Nephron (organoid): ENCODE results near the gene ELF3.

Source experiments
- H3K27ac Mint-ChIP-seq, 3 experiments: 2 replicates each; pipeline ENCODE4 v1.8.0; 2020; ENCODE audit warnings: mixed read lengths in 3 of 3, mild to moderate bottlenecking in 2 of 3, moderate library complexity in 1 of 3
- H3K27me3 Mint-ChIP-seq: 2 replicates; pipeline ENCODE4 v1.8.0; 2021; ENCODE audit warnings: low read depth, mild to moderate bottlenecking, moderate library complexity, mixed read lengths
- H3K36me3 Mint-ChIP-seq: 2 replicates; pipeline ENCODE4 v1.8.0; 2020; ENCODE audit warnings: low read depth, mixed read lengths
- H3K4me1 Mint-ChIP-seq: 2 replicates; pipeline ENCODE4 v1.8.0; 2020; ENCODE audit warnings: mixed read lengths
- H3K4me3 Mint-ChIP-seq, 3 experiments: 2 replicates each; pipeline ENCODE4 v1.8.0; 2020; ENCODE audit warnings: mild to moderate bottlenecking in 3 of 3, mixed read lengths in 3 of 3, moderate library complexity in 2 of 3
- H3K9me3 Mint-ChIP-seq: 2 replicates; pipeline ENCODE4 v1.8.0; 2020; ENCODE audit warnings: mixed read lengths
- TF ChIP-seq, protein P1 (sequence below), 3 experiments: fragments of 200-600 bp; sonication (generic); IDR thresholded peaks; one replicate each; pipeline ENCODE4 v1.5.0; 2021; ENCODE audit warnings: antibody characterized with exemption in 3 of 3; ENCODE audit not compliant: unreplicated experiment in 3 of 3

The ELF3 gene

DNA sequence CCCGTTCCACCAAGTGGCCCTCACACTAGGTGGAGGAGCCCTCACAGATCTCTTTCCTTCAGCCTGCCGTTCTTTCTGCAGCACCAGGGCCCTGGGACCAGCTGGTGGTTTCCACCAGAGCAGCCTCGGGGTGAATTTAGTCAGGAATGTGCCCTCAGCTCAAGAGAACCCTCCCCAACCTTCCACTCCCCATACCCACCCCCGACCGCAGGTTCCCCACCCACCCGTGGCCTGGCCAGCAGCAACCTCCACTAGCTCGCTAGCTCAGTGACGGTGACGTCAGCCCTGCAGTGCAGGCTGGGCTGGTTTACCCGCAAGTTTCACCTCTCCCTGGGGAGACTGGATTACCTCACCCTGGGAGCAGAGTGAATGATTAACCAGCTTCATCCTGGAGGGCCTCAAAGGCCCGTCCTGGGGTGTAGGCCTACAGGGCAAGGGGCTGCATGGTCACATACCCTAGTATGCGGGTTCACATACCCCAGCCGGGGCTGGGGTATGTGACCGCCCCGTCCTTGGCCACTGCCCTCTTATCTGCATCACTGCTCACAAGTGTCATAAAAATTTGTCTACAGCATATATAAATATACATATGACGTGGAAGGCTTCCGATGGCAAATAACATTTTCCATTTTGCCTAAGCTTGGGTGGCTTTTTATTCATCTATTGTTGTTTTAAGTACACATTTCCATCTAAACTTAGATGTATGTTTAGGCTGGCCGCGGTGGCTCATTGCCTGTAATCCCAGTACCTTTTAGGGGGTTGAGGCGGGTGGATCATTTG, 24.5 kb downstream of the ELF3 start:
- no peaks in the 10 kb centered on the region for H3K4me1 Mint-ChIP-seq
- no peaks in the 10 kb centered on the region for H3K9me3 Mint-ChIP-seq
- peaks cover 3% of the 10 kb centered on the region for H3K27me3 Mint-ChIP-seq
- TF ChIP-seq, protein P1, sequence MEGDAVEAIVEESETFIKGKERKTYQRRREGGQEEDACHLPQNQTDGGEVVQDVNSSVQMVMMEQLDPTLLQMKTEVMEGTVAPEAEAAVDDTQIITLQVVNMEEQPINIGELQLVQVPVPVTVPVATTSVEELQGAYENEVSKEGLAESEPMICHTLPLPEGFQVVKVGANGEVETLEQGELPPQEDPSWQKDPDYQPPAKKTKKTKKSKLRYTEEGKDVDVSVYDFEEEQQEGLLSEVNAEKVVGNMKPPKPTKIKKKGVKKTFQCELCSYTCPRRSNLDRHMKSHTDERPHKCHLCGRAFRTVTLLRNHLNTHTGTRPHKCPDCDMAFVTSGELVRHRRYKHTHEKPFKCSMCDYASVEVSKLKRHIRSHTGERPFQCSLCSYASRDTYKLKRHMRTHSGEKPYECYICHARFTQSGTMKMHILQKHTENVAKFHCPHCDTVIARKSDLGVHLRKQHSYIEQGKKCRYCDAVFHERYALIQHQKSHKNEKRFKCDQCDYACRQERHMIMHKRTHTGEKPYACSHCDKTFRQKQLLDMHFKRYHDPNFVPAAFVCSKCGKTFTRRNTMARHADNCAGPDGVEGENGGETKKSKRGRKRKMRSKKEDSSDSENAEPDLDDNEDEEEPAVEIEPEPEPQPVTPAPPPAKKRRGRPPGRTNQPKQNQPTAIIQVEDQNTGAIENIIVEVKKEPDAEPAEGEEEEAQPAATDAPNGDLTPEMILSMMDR (IDR thresholded peaks at IDR 0.05; ENCODE audit: unreplicated experiment in 3 of 3), result no peak
- H3K36me3 Mint-ChIP-seq, result no peaks in the 10 kb centered on the region
- peak overlapping the region in 1 of 3 experiments; percentile 22 for H3K4me3 Mint-ChIP-seq
- peak overlapping the region; percentile 85 to 98 (median 94) for H3K27ac Mint-ChIP-seq

GRCh38 chr1:202036595-202037387, 26.4 kb downstream of the ELF3 start:
- no peaks in the 10 kb centered on the region for H3K9me3 Mint-ChIP-seq
- H3K27ac Mint-ChIP-seq, result peak overlapping the region in 1 of 3 experiments; percentile 13
- no peaks in the 10 kb centered on the region for H3K4me1 Mint-ChIP-seq
- H3K4me3 Mint-ChIP-seq, result no peak overlapping the region
- peaks cover 3% of the 10 kb centered on the region for H3K27me3 Mint-ChIP-seq
- no peaks in the 10 kb centered on the region for H3K36me3 Mint-ChIP-seq
- TF ChIP-seq, protein P1 (IDR thresholded peaks at IDR 0.05; ENCODE audit: unreplicated experiment in 3 of 3), result no peak

DNA sequence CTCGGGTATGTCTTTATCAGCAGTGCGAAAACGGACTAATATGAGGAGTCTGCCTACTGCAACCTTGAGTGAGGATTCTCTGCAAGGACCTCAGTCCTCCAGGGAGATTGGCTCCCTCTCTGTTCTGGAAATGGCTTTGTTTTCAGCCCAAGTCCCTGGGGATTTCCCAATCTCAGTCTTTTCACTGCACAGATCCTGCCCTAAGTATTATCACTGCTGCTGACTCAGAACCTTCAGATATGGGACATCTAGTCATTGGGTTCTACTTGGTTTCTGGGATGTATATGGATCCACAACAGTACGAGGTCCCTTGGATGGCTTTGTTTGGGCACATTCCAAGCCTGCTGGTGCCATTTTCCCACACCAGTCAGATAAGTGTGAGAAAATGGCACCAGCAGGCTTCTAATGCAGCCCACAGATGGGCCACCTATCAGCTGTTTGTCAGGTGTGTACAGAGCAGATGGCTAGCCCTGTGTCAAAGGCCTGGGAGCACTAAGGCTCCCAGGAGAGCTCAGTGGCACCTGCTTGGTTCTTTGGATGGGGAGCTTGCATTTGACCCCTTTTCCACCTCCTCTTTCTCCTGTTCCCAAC, 27.4 kb downstream of the ELF3 start:
- Mint-ChIP-seq H3K27ac (peak overlapping the region in 1 of 3 experiments; percentile 13), H3K27me3 (peaks cover 2% of the 10 kb centered on the region), H3K36me3 (no peaks in the 10 kb centered on the region), H3K4me1 (no peaks in the 10 kb centered on the region), H3K9me3 (no peaks in the 10 kb centered on the region), H3K4me3 (no peak overlapping the region)
- TF ChIP-seq, protein P1 (IDR thresholded peaks at IDR 0.05; ENCODE audit: unreplicated experiment in 3 of 3), result no peak

DNA sequence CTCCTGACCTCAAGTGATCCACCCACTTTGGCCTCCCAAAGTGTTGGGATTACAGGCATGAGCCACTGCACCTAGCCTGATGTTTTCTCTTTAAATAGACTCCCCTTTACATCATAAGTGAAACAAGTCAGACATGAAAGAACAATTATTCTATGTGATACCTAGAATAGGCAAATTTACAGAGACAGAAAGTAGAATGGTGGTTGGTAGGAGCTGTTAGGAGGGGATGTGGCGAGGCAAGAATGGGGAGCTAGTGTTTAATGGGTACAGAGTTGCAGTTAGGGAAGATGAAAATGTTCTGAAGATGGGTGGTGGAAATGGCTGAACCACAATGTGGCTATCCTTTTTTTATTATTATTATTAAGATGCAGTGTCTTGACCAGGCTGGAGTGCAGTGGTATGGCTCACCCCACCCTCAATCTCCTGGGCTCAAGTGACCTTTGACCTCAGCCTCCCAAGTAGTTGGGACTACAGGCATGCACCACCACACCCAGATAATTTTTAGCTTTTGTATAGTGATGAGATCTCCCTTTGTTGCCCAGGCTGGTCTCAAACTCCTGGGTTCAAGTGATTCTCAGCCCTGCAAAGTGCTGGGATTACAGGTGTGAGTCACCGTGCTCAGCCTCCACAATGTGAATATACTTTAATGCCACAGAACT, 28.4 kb downstream of the ELF3 start:
- Mint-ChIP-seq H3K4me3 (no peak overlapping the region), H3K27me3 (peaks cover 4% of the 10 kb centered on the region), H3K9me3 (no peaks in the 10 kb centered on the region), H3K4me1 (no peaks in the 10 kb centered on the region), H3K27ac (peak overlapping the region in 2 of 3 experiments; percentile 2 to 3), H3K36me3 (no peaks in the 10 kb centered on the region)
- TF ChIP-seq, protein P1 (IDR thresholded peaks at IDR 0.05; ENCODE audit: unreplicated experiment in 3 of 3), result no peak

- Mint-ChIP-seq H3K4me3 (no peak overlapping the region), H3K4me1 (no peaks in the 10 kb centered on the region), H3K9me3 (no peaks in the 10 kb centered on the region)
Measured at GRCh38 chr1:202045705-202046104, 35.3 kb downstream of the ELF3 start.

More at GRCh38 chr1:202045705-202046104, 35.3 kb downstream of the ELF3 start:
- Mint-ChIP-seq H3K27ac (no peak overlapping the region), H3K27me3 (peaks cover 4% of the 10 kb centered on the region), H3K36me3 (no peaks in the 10 kb centered on the region)
- TF ChIP-seq, protein P1 (IDR thresholded peaks at IDR 0.05; ENCODE audit: unreplicated experiment in 3 of 3), result no peak
